NOMO-1 treated with dmso at 0.1 percent for 144 hours (cell line): ENCODE results near the gene RELN.

ENCODE experiments used
- DNase-seq: peaks from one replicate; lab custom pipeline; 2025; ENCODE audit not compliant: unreplicated experiment; lab: John Stamatoyannopoulos, UW

The RELN gene

DNA sequence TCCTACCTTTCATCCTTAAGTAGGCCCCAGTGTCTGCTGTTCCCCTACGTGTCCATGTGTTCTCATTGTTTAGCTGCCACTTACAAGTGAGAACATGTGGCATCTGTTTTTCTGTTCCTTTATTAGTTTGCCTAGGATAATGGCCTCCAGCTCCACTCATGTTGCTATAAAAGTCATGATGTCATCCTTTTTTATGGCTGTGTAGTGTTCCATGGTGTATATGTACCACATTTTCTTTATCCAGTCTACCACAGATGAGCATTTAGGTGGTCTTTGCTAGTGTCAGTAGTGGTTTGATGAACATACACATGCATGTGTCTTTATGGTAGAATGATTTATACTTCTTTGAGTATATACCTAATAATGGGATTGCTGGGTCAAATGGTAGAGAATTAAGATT lies 397.3 kb downstream of the RELN start:
- DNase-seq = no peak

DNA sequence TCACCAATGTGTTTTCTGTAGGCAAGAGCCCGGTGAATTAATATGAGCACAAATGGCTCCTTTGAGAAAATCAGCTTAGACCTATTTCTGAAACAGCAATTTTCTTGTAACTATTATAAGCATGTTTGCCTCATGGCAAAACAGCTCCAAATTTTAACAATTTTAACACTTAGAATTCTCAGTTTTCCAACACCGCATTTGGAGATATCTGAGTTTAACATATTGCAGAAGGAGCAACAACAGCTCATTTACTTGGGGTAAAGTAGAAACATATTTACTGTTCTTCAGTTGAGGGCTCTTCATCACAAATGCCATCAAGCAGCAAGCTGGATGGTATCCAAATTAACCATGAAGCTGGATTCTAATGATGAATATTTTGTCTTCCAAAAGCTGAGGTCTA lies 409.4 kb downstream of the RELN start:
- no peak for DNase-seq

DNA sequence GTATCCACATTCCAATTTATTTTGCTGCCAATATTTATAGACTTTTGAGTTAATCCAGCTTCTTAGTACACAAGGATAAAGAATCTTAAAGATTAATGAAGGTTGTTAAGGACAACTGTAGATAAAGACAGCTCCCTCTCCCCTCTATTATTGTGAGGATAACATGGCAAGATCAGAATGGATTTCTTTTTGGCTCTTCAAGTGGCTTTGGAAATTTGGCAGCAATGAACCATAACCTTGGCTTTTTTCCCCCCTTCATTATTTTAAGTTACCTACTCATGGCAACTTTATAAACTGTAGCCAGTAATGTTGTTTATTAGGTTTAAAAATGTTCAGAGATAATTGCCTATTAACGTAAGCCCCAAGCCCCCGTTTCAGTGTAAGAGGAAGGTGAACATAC lies 412.4 kb downstream of the RELN start:
- DNase-seq = no peak

DNA sequence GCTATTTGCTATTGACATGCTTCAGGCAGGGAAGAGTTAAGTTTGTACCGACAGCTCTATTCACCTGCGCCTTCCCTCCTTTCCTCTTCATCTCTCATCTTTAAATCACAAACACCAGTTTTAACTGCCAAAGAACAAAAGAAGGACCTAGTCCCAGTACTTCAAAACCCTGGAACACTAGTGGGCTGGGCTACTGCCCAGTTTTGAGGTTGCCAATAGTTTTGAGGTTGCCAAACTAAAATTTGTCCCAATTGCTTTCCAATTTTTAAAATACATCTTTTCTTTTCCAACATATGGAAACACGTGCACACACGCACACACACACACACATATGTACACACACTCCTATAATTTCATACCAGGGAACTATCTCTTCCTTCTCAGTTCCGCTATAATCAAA lies 412.8 kb downstream of the RELN start:
- DNase-seq = no peak

DNA sequence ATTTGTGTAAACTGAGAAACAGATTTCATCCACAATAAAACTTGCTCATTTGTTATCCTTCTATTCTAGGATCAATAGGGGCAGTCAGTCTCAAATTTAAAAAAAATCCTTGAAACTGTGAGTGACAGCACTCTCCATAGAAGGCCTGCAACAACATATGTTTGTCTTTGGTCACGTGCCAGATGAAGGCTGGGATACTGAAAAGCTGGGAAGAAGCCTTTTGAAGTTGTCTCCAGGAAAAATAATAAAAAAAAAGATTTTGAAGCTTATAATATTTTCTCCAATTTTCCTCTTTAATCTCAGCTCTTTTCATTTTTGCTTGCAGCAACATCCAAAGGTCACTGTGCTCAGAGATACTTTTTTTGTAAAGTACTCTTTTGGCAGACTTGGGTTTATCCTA lies 414.9 kb downstream of the RELN start:
- DNase-seq = no peak

DNA sequence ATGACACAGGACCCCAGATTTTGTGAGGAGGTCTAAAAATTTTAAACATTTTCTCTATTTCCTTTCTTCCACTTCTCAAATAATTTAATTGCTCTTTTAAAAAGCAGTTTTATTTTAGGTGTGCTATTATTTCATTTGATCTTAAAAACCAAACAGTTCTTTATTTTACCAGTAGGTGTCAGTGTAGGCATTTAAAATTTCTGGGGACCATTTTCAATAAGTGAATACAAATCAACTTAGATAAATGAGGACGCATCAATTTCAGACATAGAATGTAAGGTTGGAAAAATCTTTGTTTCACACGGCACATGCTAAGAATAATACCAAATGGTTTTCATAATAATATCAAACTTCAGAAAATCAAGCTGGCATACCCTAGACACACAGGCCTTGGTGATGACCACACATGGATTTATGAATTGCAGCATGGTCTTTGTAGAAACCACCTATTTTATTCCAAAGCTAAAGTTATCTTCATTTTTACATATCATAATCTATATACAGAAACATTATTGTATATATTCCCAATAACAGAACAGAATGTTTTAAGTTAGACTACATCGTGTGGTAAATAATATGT lies 415.9 kb downstream of the RELN start:
- no peak for DNase-seq

DNA sequence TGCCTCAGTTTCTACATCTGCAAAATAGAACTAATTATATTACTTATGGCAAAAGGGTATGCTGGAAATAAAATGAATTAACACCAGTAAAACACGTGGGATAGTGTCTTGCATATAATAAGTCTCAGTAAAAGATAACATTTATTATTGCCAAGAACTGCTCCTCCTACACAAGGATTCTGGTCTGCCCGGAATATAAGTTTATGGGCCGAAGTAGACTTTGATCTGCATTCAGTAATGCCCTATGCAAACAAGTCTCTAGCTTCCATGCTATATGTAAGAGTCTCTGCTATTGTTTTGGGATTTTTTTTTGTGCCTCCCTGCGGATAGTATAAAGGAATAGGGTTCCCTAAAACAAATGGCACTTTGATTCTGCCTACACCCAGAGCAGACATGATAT lies 417.9 kb downstream of the RELN start:
- DNase-seq = no peak

DNA sequence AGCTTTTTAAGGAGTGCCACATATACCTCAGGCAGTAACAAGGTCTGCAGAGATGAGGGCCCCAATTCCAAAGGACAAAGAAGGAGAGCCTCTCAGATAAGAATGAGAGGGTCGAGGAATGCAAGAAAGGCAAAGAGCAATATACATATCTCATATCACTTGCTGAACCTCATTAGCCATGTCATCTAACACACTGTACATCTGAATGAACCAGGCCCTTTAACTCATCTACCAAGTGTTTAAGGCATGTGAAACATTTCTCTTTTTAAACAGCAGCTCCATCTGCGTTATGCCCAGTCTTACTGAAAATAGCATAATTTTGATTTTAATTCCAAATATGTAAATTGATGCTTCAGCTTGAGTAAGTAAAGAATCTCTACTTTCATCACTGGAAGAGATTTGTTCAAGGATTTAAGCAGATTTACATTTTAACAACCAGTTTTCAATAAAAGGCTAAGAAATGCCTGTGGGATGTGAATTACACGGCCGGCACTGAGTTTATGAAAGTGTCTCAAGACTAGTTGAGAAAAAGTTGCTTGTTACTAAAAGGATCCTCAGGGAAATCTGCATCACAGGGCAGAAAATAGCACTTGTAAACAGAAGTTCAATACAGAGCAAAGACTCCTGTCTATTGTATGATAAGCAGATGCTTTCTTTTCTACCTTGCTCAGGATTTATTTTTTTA lies 419.7 kb downstream of the RELN start:
- no peak for DNase-seq

DNA sequence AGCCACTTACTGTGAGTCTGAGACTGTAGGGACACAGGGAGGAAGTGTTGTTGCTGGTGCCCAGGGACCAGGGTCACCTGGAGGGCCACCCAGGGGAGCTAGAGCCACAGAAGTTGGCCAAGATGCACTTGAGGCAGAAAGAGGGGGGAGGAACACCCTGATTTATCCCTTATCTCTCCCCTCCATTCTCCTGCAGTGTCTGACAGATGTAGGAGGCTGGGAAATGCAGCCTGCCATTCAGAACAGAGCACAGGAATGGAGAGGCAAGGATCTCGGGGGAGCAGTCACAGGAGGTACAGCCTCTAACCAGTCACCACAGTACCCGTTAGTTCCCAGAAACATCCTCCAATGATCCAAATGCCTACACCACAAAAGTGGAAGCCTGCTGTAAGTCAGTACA lies 425.0 kb downstream of the RELN start:
- DNase-seq = no peak

DNA sequence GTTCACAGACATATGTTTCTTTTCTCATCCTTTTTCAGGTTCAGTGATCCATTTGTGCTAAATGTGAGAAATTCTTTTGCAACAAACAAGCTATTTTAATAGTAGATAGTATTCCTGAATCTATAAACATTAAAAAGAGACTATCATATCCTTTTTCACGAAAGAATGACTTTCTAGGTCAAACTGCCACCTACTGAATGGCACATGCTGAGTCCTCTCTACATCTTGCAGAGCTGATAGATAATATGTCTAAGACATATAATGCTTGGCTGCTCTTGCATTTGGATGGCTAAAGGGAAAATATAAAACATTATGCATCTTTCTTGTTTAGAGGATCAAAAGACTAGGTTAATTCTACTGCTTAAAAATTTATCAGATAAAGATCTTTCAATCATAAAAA lies 429.3 kb downstream of the RELN start:
- DNase-seq = no peak

DNA sequence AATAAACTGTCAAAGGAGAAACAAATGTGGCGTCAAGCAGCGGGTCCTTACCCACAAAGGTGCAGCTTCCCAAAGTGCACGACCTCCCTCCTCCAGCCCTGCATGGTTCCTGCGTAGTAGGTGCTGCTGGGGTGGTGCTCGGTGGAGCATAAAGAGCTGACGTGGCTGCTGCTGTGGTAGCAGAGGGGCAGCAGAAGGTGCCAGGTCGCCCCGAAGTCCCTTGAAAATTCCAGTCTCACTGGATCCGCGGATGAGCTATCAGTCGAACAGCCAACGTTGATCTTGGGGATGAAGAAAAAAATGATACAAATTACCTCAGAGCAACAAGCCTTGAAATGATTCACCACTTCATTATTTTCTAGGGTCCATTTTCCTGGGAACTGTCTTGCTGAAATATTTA lies 438.4 kb downstream of the RELN start:
- DNase-seq = no peak

DNA sequence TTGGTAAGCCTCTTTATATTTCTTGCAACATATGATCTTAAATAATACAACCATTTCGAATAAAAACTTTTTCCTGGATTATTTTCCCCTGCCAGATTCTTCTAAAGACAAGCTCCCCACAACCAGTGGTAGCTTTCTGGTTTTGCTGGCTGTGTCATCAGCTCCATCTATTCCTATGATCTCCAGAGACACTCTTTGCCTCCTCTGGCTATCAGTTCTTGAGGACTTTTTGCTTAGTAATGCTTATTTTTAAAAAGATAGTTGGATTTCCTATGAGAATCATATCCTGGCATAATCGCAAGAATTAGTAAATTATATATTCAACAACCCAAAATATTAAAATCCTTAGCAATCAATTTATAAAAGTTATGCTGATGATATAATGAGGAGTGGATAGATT lies 439.7 kb downstream of the RELN start:
- no peak for DNase-seq

DNA sequence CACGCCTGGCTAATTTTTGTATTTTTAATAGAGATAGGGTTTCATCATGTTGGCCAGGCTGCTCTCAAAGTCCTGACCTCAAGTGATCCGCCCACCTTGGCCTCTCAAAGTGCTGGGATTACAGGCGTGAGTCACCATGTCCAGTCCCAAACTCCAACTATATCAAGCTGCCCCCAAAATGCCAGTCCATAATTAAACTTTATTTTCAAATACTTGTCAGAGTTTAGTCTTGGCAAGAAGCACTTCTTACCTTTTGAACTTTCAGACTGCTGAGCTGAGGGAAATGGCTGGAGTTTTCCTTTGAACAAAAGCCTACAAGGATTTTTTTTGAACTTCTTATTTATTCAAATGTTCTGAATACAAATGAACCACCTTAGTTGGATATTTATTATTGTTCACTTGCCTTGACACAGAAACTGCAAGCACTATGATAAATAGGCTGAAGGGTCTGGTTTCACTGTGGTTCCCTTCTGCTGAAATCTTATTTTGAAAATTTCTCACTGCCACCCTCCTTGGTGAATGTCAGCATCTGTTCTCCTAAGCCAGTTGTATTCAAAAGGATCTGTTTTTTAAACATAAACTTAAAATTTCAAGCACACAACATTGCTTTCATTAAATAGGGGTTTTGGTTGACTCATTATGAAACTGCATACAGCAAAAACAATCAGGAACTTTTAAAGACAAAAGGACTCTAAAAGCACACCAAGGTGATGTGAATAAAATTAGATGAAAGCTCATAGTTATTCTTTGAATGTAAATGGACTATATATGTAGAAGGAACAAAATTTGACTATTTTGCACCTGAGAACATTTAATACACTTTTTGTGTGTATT lies 441.8 kb downstream of the RELN start:
- no peak for DNase-seq

DNA sequence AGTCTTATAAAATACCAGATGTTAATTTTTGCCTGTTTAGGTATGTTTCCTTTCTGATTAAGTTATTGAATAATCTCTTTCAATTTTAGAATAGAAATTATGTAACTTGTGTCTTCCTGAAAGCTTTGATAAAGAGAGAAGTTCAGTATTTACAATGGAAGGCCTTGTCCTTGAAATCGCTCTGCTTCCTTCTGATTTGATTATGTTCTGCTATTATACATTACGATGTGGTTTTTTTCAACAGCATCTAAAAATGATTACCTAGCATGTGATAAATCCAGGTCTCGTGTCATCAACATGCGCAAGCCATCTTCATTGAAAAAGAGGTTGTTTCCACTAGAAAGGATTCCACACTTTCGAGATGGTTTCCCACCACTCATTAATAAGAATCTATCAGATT lies 447.0 kb downstream of the RELN start:
- DNase-seq = no peak

DNA sequence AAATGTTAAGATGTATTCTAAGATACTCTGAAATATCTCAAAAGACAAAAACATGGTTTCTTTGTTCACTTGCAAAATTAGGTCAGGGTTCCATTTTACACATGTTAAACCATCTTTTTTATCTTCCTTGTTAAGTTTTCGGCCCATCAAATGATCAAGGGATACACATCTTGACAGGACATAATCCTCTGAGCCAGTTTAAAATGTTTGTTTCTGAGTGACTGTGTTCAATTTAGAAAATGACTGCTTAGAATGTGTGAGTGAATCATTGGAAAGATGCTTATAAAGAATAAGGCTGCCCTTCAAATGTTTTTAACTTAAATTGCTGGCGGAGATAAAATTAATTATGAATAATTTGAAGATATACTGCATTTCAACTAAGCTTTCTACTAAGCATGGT lies 447.5 kb downstream of the RELN start:
- DNase-seq = no peak

DNA sequence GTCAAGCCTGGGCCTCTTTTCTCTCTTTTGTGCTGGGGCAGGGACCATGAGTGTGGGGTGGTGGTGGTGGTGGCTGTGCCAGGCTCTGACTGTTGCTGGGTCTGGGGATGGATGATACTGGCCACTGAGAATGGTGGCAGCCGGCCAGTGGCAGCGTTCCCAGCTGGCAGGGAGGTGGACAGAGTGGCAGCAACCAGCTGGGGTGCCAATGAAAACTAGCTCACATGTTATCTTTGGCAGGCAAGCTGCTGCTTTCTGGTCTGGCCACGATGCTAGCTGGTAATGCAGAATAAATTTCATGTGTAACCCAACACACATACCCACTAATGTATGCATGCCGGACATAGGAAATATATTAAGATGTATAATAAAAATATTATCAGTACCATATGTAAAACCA lies 448.4 kb downstream of the RELN start:
- DNase-seq = no peak

DNA sequence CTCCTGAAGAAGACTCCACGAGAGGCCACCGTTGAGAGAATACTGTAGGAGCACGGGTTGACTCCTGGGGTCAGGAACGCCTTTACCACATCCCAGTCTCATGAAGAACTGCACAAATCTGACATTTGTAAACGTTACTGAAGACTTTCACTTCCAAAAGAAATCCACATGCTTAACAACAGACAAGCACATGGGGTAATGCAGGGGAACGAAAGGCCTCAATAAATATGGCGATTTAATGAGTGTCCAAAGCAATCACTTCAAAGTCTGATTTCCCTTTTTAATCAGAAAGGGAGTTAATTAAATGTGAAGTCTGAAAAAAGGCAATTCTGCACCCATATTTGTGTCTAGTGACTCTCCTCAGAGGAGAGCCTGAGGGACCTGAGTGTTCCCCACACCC lies 449.1 kb downstream of the RELN start:
- DNase-seq = no peak

DNA sequence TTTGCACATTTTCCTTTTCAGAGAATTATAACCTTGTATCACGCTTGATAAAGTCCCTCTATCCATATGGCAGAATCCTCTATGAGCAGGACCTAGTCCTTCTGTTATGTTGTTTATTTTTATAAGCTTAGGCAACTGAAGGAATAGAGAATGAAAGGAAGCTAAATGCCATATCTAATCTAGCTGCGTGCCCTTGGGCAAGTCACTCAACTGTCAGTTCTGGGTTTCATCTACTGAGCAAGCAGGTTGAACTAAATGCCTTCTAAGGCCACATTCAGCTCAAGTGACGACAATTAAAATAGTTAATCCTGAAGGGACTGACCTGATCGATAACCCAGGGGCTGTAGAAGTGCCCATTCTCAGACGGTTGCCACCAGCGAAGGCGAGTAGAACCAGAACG lies 449.6 kb downstream of the RELN start:
- no peak for DNase-seq

DNA sequence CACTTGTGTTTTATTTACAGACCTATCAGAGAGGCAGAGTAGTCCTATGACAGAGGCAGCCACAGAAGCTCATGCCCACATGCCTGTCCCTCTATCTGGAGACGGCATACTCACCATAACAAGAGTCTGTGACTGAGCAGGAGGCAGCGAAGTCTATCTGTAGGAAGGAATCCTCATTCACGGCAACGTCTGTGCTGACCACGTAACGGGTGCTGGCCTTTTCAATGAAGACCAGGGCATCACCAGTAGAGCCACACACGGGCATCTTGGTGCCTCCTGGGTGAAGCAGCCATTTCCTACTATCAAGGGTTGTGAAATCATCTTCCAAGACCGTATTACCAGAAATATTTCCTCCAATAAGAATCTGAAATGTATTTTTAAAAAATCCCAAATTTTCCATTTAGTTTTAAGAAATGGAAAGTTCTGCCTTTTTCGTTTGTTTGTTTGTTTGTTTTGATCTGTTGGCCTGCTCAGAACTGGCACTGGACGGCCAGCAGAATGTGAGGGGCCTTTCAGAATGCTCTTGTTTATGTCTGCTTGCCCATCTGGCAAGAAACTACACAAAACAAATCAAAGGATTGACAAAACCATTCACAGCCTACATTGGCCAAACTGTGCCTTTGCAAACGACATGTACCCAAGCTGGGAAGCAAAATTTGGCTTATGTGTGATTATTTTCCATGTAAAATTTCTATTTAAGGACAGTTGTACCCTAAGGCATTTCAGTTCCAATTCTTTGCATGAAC lies 450.3 kb downstream of the RELN start:
- no peak for DNase-seq

DNA sequence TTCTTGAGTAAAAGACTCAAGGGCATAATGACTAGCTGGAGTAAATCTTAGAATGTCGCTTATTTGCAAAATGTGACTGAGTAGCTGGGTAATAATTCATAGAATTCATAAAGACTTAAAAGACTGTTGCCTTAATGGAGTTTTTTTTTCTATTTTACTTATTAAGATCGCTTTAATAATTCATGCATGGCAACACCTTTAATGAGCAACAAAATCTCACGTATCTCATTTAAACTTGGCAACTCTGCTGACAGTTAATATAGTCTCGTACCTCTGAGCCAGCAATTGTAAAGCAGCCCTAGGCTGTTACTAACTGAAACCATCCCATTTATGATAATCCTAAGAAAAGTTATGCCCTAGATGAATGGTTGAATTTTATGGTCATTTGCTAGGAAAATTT lies 455.7 kb downstream of the RELN start:
- DNase-seq = no peak

DNA sequence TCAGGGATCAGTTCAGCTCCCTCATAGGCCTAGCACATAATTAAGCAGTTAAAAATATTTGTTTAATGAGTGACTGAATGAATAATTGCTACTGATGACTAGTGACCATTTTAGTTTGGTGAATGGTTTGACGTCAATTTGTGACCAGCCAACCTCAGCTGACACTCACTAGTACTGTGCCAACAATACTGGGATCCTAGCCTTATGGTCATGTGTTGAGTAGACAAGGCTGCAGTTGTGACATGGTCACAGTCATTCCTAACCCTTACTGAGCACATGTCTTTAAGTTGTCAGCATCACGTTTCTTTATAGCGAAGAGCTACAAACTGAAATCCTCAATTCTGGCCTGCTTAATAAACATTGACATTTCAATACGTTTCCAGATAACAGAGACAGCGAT lies 456.5 kb downstream of the RELN start:
- no peak for DNase-seq

DNA sequence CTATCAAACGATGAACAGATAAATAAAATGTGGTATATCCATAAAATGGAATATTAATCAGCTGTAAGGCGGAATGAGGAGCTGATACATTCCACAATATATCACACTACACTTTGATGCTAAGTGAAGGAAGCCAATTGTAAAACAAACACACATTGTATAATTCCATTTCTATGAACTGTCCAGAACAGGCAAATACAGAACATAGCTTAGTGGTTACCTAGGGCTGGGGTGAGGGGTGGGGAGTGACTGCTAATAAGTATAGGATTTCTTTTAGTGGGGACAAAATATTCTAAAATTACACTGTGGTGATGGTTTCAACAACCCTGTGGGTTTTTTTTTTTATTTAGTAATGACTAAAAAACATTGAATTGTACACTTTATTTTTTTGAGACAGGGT lies 461.3 kb downstream of the RELN start:
- no peak for DNase-seq
